HepG2 (cell line): Measurements from ENCODE around the gene DIS3L2. TPM values are rescaled to one million over a fixed set of nuclear protein-coding genes. Genes with fewer than 3 reads are reported as not detected.

ENCODE experiments used
- ATAD3A ChIP-seq: sonication (generic); formaldehyde crosslinking; IDR thresholded peaks from 2 replicates; pipeline ENCODE4 v1.4.0; 2020; ENCODE audit warnings: missing genetic modification reagents
- ATF1 ChIP-seq: IDR thresholded peaks from 2 replicates; pipeline ENCODE4 v1.6.1; 2016; ENCODE audit warnings: mild to moderate bottlenecking, control low read depth
- CC2D1A ChIP-seq: sonication (generic); formaldehyde crosslinking; IDR thresholded peaks from 2 replicates; pipeline ENCODE4 v1.8.1; 2023; ENCODE audit warnings: mild to moderate bottlenecking, missing genetic modification reagents
- IRX3 ChIP-seq: sonication (generic); formaldehyde crosslinking; IDR thresholded peaks from 2 replicates; pipeline ENCODE4 v1.8.1; 2023; ENCODE audit warnings: mild to moderate bottlenecking, low read depth, missing genetic modification reagents, borderline replicate concordance
- NR2F6 ChIP-seq, 2 experiments: IDR thresholded peaks; 2 replicates each; pipeline ENCODE4 v1.6.1; 2016; ENCODE audit warnings: antibody characterized with exemption in 1 of 2, mild to moderate bottlenecking in 1 of 2
- RXRB ChIP-seq: IDR thresholded peaks from 2 replicates; pipeline ENCODE4 v1.6.1; 2016; ENCODE audit warnings: borderline replicate concordance, missing genetic modification reagents, missing compliant biosample characterization
- SOX6 ChIP-seq, 2 experiments: fragments of 450-650 bp in 1 of 2; sonication (generic) in 1 of 2; formaldehyde crosslinking in 1 of 2; IDR thresholded peaks; 2 replicates each; pipeline versions ENCODE4 v1.4.0 to v1.6.1; 2017 to 2020; ENCODE audit warnings: antibody characterized with exemption in 1 of 2, mild to moderate bottlenecking in 1 of 2, missing genetic modification reagents in 1 of 2
- TBP ChIP-seq: sonication (generic); formaldehyde crosslinking; IDR thresholded peaks from 2 replicates; pipeline ENCODE4 v1.5.0; 2020; ENCODE audit warnings: missing genetic modification reagents
- ZBTB10 ChIP-seq: sonication (generic); formaldehyde crosslinking; IDR thresholded peaks from 2 replicates; pipeline ENCODE4 v1.4.0; 2020; ENCODE audit warnings: missing genetic modification reagents, borderline replicate concordance
- ZNF142 ChIP-seq: sonication (generic); formaldehyde crosslinking; IDR thresholded peaks from 2 replicates; pipeline ENCODE4 v1.4.0; 2020; ENCODE audit warnings: missing genetic modification reagents
- ZNF276 ChIP-seq: sonication (generic); formaldehyde crosslinking; IDR thresholded peaks from 2 replicates; pipeline ENCODE4 v1.4.0; 2020; ENCODE audit warnings: mild to moderate bottlenecking, low read depth, missing genetic modification reagents
- ZNF431 ChIP-seq: sonication (generic); formaldehyde crosslinking; IDR thresholded peaks from 2 replicates; pipeline ENCODE4 v1.9.0; 2022; ENCODE audit warnings: missing genetic modification reagents, low read depth, mild to moderate bottlenecking, borderline replicate concordance
- ZNF672 ChIP-seq: sonication (generic); formaldehyde crosslinking; IDR thresholded peaks from 2 replicates; pipeline ENCODE4 v1.8.1; 2022; ENCODE audit warnings: missing genetic modification reagents
- ZNF691 ChIP-seq: sonication (generic); formaldehyde crosslinking; IDR thresholded peaks from 2 replicates; pipeline ENCODE4 v1.4.0; 2020; ENCODE audit warnings: missing genetic modification reagents, low read depth, mild to moderate bottlenecking, borderline replicate concordance
- ZSCAN25 ChIP-seq: sonication (generic); formaldehyde crosslinking; IDR thresholded peaks from 2 replicates; pipeline ENCODE4 v1.8.0; 2022; ENCODE audit warnings: mild to moderate bottlenecking, missing genetic modification reagents
- ZSCAN30 ChIP-seq: sonication (generic); formaldehyde crosslinking; IDR thresholded peaks from 2 replicates; pipeline ENCODE4 v1.5.0; 2020; ENCODE audit warnings: mild to moderate bottlenecking, missing genetic modification reagents
- polyA plus RNA-seq, 8 experiments: library from polyadenylated mRNA; depleted of rRNA in 3 of 8; stranded (reverse) in 7 of 8; unstranded in 1 of 8; fragments of >200 nt; fragmentation: Illumina TruSeq in 4 of 8; extraction: Trizol in 4 of 8; gene quantifications; 2 replicates each; pipeline versions ENCODE4 v1.2.1 to v1.2.3, GENCODE V29; 2011 to 2016; ENCODE audit warnings: low read depth in 4 of 8, missing spikeins in 1 of 8, mixed read lengths in 1 of 8; ENCODE audit not compliant: insufficient read depth in 1 of 8
- total RNA-seq, 5 experiments: library from RNA; depleted of rRNA; stranded (reverse); fragments of >200 nt; fragmentation: Illumina TruSeq; extraction: Trizol; gene quantifications; 2 replicates each; pipeline ENCODE4 v1.2.3, GENCODE V29; 2016; ENCODE audit warnings: low read depth in 1 of 5
- TF ChIP-seq, protein P1 (sequence below): sonication (generic); formaldehyde crosslinking; IDR thresholded peaks from 2 replicates; pipeline ENCODE4 v1.8.0; 2022; ENCODE audit warnings: mild to moderate bottlenecking, missing genetic modification reagents; ENCODE audit not compliant: insufficient replicate concordance

Gene DIS3L2
- total and polyA plus RNA-seq, 2 of the 13 experiments (the other 11 are each of a cell fraction or from before 2014, with no cell fraction given) = 7.0 to 23.9 TPM

- no peak for TF ChIP-seq ZNF691 (CRISPR knock-in tag)
- TF ChIP-seq CC2D1A (CRISPR knock-in tag) = no peak
- no peak for TF ChIP-seq ZSCAN30
- TF ChIP-seq ZNF431 (CRISPR knock-in tag) = no peak
- TF ChIP-seq RXRB = no peak
- no peak for TF ChIP-seq ZSCAN25 (CRISPR knock-in tag)
- no peak for TF ChIP-seq ZNF672 (CRISPR knock-in tag)
- TF ChIP-seq, protein P1, sequence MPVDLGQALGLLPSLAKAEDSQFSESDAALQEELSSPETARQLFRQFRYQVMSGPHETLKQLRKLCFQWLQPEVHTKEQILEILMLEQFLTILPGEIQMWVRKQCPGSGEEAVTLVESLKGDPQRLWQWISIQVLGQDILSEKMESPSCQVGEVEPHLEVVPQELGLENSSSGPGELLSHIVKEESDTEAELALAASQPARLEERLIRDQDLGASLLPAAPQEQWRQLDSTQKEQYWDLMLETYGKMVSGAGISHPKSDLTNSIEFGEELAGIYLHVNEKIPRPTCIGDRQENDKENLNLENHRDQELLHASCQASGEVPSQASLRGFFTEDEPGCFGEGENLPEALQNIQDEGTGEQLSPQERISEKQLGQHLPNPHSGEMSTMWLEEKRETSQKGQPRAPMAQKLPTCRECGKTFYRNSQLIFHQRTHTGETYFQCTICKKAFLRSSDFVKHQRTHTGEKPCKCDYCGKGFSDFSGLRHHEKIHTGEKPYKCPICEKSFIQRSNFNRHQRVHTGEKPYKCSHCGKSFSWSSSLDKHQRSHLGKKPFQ (CRISPR knock-in tag) = no peak
- no peak for TF ChIP-seq ZBTB10 (CRISPR knock-in tag)
- TF ChIP-seq ATF1 (CRISPR knock-in tag) = no peak
- TF ChIP-seq TBP (CRISPR knock-in tag) = no peak
- no peak for TF ChIP-seq SOX6 (IDR thresholded peaks at IDR 0.05)
- TF ChIP-seq SOX6 (CRISPR knock-in tag; IDR thresholded peaks at IDR 0.05) = peak; percentile 85
- no peak for TF ChIP-seq ATAD3A (CRISPR knock-in tag)
- no peak for TF ChIP-seq NR2F6 (IDR thresholded peaks at IDR 0.05)
- no peak for TF ChIP-seq NR2F6 (CRISPR knock-in tag; IDR thresholded peaks at IDR 0.05)
- no peak for TF ChIP-seq IRX3 (CRISPR knock-in tag)
- TF ChIP-seq ZNF276 (CRISPR knock-in tag) = no peak
- TF ChIP-seq ZNF142 (CRISPR knock-in tag) = no peak
Observed at GRCh38 chr2:232204457-232204931, 243.0 kb downstream of the DIS3L2 start (continued).
